MV-4-11 (cell line): ENCODE data around the gene CDH1.
"Not testable (repeated sequence)": the region's sequence is repeated elsewhere in the genome, so short reads cannot be mapped to it uniquely, and the experiment has no call there.

ENCODE experiments used
- DNase-seq: peaks from one replicate; lab custom pipeline; 2025; lab: John Stamatoyannopoulos, UW

Gene CDH1

DNA sequence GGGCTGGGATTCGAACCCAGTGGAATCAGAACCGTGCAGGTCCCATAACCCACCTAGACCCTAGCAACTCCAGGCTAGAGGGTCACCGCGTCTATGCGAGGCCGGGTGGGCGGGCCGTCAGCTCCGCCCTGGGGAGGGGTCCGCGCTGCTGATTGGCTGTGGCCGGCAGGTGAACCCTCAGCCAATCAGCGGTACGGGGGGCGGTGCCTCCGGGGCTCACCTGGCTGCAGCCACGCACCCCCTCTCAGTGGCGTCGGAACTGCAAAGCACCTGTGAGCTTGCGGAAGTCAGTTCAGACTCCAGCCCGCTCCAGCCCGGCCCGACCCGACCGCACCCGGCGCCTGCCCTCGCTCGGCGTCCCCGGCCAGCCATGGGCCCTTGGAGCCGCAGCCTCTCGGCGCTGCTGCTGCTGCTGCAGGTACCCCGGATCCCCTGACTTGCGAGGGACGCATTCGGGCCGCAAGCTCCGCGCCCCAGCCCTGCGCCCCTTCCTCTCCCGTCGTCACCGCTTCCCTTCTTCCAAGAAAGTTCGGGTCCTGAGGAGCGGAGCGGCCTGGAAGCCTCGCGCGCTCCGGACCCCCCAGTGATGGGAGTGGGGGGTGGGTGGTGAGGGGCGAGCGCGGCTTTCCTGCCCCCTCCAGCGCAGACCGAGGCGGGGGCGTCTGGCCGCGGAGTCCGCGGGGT is at the start of gene CDH1:
Gene CDH1, plus strand, starts transcription at position 247 of the 684 bp plus-strand sequence. Its CDS starts 124 bp downstream, at position 371.
- DNase-seq: no peak

DNA sequence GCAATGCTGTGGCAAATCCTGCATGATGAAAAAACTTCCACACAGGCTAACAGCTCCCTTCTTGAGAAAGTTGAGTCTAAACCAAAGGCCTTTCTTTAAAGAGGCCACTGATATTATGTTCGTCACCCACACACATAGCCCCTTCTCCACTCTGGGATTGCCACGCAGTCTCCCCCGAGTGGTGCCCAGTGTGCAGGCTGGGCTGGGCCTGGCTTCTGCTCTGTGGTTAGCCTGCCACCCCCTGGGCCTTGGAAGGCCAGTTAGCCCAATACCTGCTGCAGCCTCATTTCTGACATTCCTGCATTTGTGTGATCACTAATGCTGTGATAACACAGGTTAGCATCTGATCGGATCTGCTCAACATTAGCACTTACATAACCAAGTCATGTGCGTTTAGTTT is 47.2 kb upstream of the CDH1 start:
- no peak for DNase-seq

DNA sequence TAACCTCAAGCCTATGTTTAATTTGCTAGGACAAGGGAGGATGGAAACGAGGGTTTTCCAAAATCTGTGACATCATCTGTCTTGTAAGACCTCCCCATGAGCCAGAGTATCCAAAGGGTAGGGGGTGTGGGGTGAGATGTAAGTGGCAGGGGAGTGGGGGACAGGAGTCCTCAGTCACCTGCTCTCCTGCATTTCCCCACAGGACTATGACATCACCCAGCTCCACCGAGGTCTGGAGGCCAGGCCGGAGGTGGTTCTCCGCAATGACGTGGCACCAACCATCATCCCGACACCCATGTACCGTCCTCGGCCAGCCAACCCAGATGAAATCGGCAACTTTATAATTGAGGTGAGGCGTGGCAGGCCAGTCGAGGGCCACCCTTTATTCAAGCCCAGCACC is 41.5 kb upstream of the CDH1 start:
- no peak for DNase-seq

DNA sequence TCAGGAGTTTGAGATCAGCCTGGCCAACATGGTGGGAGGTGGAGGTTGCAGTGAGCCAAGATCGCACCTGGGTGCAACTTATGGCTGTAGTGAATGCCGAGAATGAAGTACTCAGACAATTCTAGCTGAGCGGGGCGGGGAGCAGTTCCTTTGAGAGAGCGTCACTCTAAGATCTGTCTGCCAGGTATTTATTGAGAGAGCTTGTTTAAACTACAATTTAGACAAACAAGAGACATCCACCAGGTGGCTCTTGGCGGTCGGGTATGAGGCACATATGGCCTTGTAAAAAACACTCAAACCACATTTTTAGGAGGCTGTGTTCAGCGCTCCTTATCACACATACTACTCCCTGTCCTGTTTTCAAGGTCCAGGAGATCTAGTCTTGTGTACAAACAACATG is 40.6 kb upstream of the CDH1 start:
- DNase-seq: no peak

DNA sequence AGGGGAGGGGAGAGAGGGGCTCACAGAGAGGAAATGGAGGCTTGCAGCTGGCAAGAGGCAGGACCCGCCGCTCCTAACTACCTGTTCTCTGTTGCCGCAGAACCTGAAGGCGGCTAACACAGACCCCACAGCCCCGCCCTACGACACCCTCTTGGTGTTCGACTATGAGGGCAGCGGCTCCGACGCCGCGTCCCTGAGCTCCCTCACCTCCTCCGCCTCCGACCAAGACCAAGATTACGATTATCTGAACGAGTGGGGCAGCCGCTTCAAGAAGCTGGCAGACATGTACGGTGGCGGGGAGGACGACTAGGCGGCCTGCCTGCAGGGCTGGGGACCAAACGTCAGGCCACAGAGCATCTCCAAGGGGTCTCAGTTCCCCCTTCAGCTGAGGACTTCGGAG is 39.0 kb upstream of the CDH1 start:
- DNase-seq: no peak

DNA sequence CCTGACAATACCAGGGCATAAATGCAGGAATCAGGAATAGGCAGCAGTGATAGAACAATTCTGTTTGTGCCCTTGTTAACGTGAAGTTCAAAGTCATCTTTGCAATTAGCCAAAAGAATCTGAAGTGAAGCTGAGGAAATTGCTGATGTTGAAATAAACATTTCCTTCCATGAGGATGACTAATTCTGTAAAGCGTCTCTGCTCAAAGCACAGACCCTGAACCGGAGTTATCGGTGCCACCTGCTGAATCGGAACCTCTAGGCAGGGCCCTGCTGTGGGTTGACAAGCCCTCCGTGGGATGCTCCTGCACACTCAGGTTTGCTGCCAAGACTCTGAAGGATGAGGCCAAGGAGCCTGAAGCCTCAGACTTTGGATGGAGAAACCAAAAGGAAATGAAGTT is 37.0 kb upstream of the CDH1 start:
- peak; percentile 35 for DNase-seq

DNA sequence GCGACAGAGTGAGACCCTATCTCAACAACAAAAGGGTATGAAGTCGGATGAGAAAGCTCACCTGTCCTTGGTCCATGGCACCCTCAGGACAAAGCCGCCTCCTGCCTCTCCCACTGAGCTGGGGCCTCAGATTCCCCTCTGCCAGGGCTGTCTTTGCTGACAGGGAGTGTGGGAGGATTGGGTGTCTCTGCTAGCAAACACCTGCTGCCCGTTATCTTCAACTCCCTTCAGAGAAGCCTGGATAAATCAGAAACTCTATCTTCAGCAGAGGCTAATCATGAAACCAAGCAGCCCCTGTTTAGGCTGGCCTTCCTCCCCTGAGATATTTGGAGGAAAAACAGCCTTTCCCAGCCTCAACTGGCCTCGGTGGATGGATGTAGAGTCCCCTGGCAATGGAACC is 36.3 kb upstream of the CDH1 start:
- no peak for DNase-seq

DNA sequence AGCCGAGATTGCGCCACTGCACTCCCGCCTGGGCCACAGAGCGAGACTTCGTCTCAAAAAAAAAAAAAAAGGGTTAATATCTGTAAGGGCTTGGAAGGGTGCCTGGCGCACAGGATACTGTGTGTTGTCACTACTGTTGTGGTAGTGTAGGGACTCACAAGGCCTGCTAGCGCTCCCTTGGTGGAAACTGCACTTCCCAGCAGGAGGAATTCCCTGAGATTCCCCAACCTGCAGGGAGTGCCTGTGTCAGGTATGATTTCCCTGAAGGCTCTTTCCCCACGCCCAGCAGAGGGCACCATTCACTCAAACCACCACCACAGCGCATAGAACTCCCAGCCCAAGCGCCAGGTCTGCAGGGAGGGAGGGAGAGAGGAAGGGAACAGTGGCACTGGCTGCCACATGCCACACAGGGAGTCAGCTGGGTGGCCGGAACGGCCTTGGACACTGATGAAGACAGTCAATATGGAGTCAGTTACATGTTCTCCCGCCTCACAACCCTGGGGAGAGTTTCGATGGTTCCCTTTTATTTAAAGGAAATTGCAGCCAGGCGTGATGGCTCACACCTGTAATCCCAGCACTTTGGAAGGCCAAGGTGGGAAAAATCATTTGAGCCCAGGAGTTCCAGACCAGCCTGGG is 32.7 kb upstream of the CDH1 start:
- DNase-seq: peak; percentile 35

DNA sequence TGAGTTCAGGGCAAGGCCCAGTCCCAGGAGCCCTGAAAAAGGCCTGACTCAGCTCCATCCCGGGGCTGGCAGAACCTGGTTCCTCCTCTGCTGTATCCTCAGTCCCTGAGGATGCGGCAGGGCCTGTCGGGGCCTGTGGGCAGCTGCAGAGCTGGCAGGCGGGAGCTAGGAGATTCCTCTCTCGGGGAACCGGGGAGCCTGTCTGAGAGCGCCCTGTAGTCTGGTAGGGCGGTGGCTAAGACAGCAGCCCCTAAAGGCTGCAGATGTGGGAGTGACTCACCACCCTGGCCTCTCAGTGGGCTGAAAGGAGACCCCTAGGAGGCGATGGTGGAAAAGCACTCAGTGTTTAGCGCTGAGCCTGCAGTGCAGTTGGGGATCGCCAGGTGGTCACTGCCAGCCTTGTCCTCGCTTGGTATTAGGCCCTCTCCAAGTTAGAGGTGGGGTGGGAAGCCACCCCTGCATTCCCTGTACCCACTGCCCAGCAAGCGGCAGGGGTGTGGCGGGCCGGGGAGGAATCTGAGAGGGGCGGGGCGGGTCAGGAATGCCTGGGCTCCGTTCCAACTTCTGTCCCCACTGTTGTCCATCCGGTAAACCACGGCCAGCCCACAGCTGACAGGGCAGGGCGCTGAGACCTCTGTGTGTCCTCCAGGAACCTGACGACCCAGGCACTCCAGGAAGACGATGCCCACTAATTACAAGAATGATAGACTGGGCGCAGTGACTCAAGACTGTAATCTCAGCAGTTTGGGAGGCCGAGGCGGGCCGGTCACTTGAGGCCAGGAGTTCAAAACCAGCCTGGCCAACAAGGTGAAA is 29.5 kb upstream of the CDH1 start:
- no peak for DNase-seq

DNA sequence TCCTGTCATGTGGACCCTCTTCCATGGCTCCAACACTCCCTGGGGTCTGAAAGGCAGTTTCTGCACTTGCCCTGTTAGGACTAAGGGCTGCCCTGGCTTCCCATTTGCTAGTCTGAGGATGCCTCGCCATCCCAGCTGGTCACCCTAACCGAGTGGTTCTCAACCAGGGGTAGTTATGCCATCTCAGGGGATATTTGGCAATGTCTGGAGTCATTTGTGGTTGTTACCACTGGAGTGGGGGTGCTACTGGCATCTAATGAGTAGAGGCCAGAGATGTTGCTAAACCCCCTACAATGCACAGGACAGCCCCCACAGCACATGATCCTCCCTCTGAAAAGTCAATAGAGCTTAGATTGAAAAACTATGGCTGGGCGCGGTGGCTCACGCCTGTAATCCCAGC is 26.9 kb upstream of the CDH1 start:
- DNase-seq: peak; percentile 66

DNA sequence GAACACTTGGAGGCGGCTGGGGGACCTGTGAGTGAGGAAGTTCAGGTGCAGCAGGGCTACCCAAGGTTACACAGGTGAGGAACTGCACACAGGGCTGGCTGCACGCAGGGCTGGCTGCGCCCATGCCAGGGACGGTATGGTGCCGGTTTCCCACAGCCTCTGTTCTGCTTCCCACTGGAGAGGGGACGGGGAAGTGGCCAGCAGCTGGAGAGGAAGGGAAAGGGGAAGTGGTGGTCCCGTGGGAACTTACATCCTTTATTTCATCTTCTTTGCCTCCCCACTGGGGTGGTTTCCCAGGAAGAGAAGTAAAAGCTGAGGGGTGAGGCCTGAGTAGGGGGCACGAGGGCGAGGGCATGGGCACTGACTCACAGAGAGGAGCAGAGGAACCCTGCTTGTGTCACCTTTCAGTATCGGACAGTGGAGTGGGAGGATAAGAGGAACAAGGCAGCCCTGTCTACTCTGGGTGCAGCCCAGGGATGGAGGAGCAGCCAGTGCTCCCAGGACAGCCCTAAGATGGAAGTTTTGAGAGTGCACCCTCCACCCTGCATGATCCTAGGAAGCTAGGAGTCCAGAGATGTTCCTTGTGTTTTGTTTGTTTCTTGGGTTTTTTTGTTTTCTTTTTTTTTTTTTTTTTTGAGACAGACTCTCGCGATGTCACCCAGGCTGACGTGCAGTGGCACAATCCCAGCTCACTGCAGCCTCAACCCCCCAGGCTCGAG is 25.5 kb upstream of the CDH1 start:
- peak; percentile 90 for DNase-seq

DNA sequence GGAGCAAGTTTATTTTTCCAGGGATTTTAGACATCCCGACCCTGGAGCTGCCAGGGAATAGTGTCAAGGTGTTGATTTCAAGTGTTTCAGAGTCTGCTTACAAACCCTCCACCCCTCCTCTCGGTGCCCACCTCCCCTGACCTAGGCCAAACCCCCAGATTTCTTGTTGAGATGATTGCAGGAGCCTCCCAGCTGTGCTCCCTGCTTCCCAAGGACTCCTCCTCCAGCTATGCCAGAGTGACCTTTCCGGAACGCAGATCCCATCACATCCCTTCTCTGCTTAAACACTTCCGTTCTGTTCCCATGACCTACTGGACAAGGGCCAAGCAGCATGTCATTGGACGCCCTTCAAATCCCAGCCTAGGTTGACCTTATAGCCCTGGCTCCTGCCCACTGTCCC is 23.7 kb upstream of the CDH1 start:
- no peak for DNase-seq

DNA sequence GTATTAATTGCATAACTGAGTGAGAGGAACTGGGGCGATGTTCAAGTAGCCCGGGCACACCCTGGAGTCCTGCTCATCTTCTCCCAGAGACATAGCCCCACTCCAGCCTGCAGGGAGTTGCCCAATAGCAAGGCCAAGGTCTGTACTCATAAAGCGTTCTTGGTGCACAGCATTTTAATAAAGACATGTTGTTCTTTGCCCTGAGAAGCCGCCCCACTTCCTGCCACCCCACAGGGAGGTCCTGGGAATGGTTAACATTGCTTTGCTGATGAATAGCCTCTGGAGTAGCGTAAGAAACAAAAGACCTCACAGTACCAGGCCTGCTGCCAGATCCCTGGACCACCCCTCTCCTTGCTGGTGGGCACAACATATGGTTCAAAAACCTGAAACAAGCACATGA is 21.6 kb upstream of the CDH1 start:
- DNase-seq: no peak

DNA sequence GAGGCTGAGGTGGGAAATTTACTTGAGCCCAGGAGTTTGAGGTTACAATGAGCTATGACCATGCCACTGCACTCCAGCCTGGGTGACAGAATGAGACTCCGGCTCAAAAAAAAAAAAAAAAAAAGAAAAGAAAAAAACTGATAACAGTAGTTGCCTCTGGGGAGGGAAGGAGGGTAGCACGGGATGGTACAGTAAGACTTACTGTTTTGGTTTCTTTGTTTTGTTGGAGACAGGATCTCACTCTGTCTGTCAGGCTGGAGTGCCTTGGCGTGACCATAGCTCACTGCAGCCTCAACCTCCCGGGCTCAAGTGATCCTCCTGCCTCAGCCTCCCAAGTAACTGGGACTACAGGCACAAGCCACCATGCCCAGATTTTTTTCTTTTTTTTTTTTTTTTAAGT is 20.6 kb upstream of the CDH1 start:
- not testable (repeated sequence) for DNase-seq

DNA sequence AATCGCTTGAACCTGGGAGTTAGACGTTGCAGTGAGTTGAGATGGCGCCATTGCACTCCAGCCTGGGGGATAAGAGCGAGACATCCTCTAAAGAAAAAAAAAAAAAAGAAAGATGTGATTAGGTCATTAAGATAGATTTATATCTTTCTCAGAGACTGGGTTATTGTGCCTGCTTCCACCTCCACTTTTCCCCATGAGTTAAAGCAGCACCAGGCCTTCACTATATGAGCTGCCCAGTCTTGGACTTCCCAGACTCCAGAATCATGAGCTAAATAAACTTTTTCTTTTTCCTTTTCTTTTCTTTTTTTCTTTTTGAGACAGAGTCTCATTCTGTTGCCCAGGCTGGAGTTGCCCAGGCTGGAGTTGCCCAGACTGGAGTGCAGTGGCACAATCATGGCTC is 19.4 kb upstream of the CDH1 start:
- DNase-seq: no peak

DNA sequence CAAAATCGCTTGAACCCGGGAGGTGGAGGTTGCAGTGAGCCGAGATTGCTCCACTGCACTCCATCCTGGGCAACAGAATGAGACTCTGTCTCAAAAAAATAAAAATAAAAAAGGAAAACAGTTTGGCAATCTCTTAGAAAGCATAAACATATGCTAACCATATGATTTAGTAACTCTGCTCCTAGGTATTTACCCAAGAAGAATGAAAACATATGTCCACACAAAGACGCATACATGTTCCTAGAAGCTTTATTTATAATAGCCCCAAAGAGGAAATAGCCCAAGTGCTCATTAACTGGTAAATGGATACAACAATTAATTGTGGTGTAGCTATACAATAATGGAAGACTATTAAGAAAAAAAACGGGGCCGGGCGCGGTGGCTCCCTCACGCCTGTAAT is 18.5 kb upstream of the CDH1 start:
- DNase-seq: no peak

DNA sequence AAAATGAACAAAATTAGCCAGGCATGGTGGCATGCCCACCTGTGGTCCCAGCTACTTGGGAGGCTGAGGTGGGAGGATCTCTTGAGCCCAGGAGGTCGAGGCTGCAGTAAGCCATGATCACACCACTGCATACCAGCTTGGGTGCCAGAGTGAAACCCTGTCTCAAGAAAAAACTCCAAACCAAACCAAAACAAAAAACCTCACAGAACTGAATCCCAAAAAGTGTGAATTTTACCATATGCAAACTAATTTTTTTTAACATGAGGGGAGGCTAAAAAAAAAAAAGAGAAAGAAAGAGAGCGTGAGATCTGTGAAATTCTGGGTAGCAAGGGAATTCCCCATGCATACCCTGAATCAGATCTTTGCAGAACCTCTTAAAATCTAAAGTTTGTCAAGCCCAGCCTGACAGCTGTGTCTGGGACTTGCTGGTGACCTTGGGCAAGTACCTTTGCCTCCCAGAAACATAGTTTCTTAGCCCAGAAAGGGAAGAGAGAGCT is 17.1 kb upstream of the CDH1 start:
- DNase-seq: no peak

DNA sequence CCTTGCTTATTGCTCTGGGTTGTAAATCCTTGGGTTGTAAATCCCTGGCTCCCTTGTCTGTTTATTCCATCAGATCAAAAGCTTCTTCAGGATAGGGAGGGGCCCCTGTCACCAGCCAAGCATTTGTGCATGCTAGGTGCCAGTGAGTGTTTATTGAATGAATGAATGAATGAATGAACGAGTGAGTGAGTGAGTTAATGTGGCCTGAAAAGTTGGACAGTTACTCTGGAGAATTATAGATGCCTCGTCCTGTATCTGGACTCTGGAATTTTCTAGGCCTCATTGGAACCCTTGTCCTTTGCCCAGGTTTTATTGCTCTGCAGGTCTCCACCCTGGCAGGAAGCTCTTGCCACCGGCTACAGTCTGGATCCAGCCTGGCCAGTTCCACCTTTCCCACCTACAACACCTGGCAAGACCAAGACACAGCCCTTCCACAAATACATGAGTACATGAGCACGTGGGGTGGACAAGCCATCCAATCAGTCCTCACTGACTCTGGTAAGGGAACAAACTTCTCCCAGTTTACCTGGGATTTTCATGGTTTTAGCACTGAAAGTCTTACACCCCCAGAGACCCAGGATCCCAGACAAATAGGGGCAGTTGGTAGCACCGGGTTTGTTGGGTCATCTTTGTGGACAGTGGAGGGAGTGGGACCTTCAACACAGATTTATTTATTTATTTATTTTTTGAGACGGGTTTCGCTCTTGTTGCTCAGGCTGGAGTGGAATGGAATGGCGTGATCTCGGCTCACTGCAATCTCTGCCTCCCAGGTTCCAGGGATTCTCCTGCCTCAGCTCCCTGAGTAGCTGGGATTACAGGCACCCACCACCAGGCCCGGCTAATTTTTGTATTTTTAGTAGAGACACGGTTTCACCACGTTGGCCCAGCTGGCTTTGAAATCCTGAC is 14.7 kb upstream of the CDH1 start:
- no peak for DNase-seq

DNA sequence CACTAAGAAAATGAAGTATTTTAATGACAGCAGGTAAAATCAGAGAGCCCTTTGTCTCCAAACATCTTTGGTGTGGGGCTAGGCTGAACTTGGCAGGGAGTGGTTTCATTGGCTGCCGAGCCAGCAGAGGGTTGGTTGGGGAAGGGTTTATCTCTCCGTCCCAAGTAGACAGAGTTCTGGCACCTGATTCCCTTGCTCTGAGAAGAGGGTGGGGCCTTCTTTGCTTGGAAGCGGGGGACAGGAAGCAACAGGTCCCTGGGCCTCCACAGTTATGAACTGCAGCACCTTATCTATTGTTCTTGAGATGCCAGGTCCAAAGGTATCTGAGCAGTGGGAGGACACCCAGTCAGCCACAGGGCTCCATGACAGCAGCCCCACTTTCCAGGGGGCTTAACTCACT is 12.3 kb upstream of the CDH1 start:
- DNase-seq: no peak

DNA sequence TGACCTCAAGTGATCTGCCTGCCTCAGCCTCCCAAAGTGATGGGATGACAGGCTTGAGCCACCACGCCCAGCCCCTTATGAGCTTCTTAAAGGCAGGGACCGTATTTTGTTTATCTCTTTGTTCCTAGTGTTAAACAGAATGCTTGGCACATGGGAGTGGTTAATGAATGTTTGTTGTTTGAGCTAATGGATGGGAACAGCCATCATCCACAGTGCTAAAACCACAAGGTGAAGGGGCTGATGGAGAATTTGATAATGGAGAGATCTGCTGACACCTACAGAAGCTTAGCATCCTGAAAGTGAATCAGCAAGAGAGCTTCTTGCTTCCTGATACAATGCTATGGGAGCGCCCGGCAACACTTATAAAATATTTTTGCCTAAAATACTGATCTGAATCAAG is 8.6 kb upstream of the CDH1 start:
- DNase-seq: no peak

DNA sequence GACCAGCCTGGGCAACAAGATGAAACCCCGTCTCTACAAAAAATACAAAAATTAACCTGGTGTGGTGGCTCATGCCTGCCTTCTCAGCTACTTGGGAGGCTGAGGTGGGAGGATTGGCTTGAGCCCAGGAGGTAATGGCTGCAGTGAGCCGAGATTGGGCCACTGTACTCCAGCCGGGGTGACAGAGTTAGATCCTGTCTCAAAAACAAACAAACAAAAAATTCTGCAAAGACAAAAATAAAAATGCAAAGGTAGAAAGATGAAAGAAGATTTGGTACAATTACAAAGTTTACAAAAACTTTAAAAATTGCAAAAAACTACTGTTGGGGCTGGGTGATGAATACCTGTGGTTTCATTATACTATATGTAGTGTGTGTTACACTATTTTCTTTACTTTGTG is 5.5 kb upstream of the CDH1 start:
- no peak for DNase-seq
